ENCODE results near the gene DRAP1.
A peak's percentile ranks its signal among the peaks of the same experiment; 100 is the strongest.

Gene DRAP1

GRCh38 chr11:65883786-65884715 is 35.2 kb upstream of the DRAP1 start:
- no peak for DNase-seq (ENCODE audit: low read depth)
- TF ChIP-seq CTCF (conservative IDR thresholded peaks at IDR 0.05; ENCODE audit: low read depth, low read length), result no peak
- H3K4me3 ChIP-seq (ENCODE audit: low read length), result no peak overlapping the region

GRCh38 chr11:65884716-65885092 is 34.5 kb upstream of the DRAP1 start:
- DNase-seq (ENCODE audit: low read depth), result no peak
- peak; percentile 100 for TF ChIP-seq CTCF (conservative IDR thresholded peaks at IDR 0.05; ENCODE audit: low read depth, low read length)

GRCh38 chr11:65885231-65885630 is 34.0 kb upstream of the DRAP1 start:
- H3K4me3 ChIP-seq (ENCODE audit: low read length), result no peak overlapping the region
- no peak for DNase-seq (ENCODE audit: low read depth)
- TF ChIP-seq CTCF (conservative IDR thresholded peaks at IDR 0.05; ENCODE audit: low read depth, low read length), result no peak

More at GRCh38 chr11:65884716-65885092, 34.5 kb upstream of the DRAP1 start:
- no peak overlapping the region for H3K4me3 ChIP-seq (ENCODE audit: low read length)

- no peak for DNase-seq (ENCODE audit: low read depth)
- no peak for TF ChIP-seq CTCF (conservative IDR thresholded peaks at IDR 0.05; ENCODE audit: low read depth, low read length)
- H3K4me3 ChIP-seq (ENCODE audit: low read length), result no peak overlapping the region
Measured at GRCh38 chr11:65885808-65886536, 33.3 kb upstream of the DRAP1 start.

- TF ChIP-seq CTCF (conservative IDR thresholded peaks at IDR 0.05; ENCODE audit: low read depth, low read length), result no peak
- DNase-seq (ENCODE audit: low read depth), result no peak
Measured at GRCh38 chr11:65886826-65887722, 32.2 kb upstream of the DRAP1 start.

GRCh38 chr11:65887723-65888162 is 31.5 kb upstream of the DRAP1 start:
- DNase-seq (ENCODE audit: low read depth), result no peak
- no peak for TF ChIP-seq CTCF (conservative IDR thresholded peaks at IDR 0.05; ENCODE audit: low read depth, low read length)
- H3K4me3 ChIP-seq (ENCODE audit: low read length), result peak overlapping the region; percentile 85

More at GRCh38 chr11:65886826-65887722, 32.2 kb upstream of the DRAP1 start:
- H3K4me3 ChIP-seq (ENCODE audit: low read length), result peak overlapping the region; percentile 85

Measured in retinal pigment epithelial cell (primary cell).